GM18870 (cell line): ENCODE results near the gene APEX2.
"Not testable (repeated sequence)": the region's sequence is repeated elsewhere in the genome, so short reads cannot be mapped to it uniquely, and the experiment has no call there.

Source experiments
- ATAC-seq: cut with Tn5 transposase; IDR thresholded peaks from one replicate; pipeline ENCODE4 v1.9.1; 2021; ENCODE audit warnings: moderate library complexity; ENCODE audit not compliant: unreplicated experiment

The APEX2 gene

GRCh38 chrX:54999717-55000598 is at the start of gene APEX2:
TSS of gene APEX2 (plus strand) at chrX:55000363. CDS start at chrX:55000423, 60 bp downstream.
- peak; percentile 90 for ATAC-seq

GRCh38 chrX:54950730-54951375 is 49.3 kb upstream of the APEX2 start:
- ATAC-seq, result no peak

GRCh38 chrX:54961750-54962149 is 38.4 kb upstream of the APEX2 start:
- ATAC-seq, result no peak

- ATAC-seq, result no peak
These were observed 35.2 kb upstream of the APEX2 start for GRCh38 chrX:54964766-54965497.

- no peak for ATAC-seq
These were observed 22.8 kb upstream of the APEX2 start for GRCh38 chrX:54977387-54977786.

GRCh38 chrX:54978448-54978847 is 21.7 kb upstream of the APEX2 start:
- no peak for ATAC-seq

- no peak for ATAC-seq
These were observed 20.7 kb upstream of the APEX2 start for GRCh38 chrX:54979432-54979831.

- ATAC-seq, result no peak
These were observed 19.8 kb upstream of the APEX2 start for GRCh38 chrX:54980334-54980733.

- not testable (repeated sequence) for ATAC-seq
These were observed 16.9 kb upstream of the APEX2 start for GRCh38 chrX:54983306-54983705.

GRCh38 chrX:54991706-54992105 is 8.5 kb upstream of the APEX2 start:
- no peak for ATAC-seq

- ATAC-seq, result no peak
These were observed 7.1 kb upstream of the APEX2 start for GRCh38 chrX:54992911-54993622.

GRCh38 chrX:54994099-54994498 is 6.1 kb upstream of the APEX2 start, which contains the start of gene PFKFB1:
TSS of gene PFKFB1 (minus strand) at chrX:54994188. CDS start at chrX:54994007, 181 bp downstream.
- no peak for ATAC-seq

GRCh38 chrX:54994668-54995351 is 5.4 kb upstream of the APEX2 start:
- no peak for ATAC-seq

GRCh38 chrX:54995621-54996020 is 4.5 kb upstream of the APEX2 start:
- no peak for ATAC-seq

- no peak for ATAC-seq
These were observed 4.1 kb downstream of the APEX2 start for GRCh38 chrX:55004231-55004630.

GRCh38 chrX:55005256-55005655 is 5.1 kb downstream of the APEX2 start:
- ATAC-seq, result no peak

GRCh38 chrX:55006827-55007621 is 6.9 kb downstream of the APEX2 start:
- ATAC-seq, result no peak

GRCh38 chrX:55007656-55008055 is 7.5 kb downstream of the APEX2 start:
- no peak for ATAC-seq

GRCh38 chrX:55008571-55009358 is 8.6 kb downstream of the APEX2 start:
- ATAC-seq, result no peak
